HepG2 (cell line): ENCODE results near the gene CDKN3. TPM values are rescaled to one million over a fixed set of nuclear protein-coding genes. Genes with fewer than 3 reads are reported as not detected.
A peak's percentile ranks its signal among the peaks of the same experiment; 100 is the strongest.

ENCODE experiments used
- AFF4 ChIP-seq: sonication (generic); formaldehyde crosslinking; IDR thresholded peaks from 2 replicates; pipeline ENCODE4 v1.4.0; 2020; ENCODE audit warnings: missing genetic modification reagents
- CC2D1A ChIP-seq: sonication (generic); formaldehyde crosslinking; IDR thresholded peaks from 2 replicates; pipeline ENCODE4 v1.8.1; 2023; ENCODE audit warnings: mild to moderate bottlenecking, missing genetic modification reagents
- FOXP1 ChIP-seq, 2 experiments: fragments of 450-650 bp in 1 of 2; IDR thresholded peaks; 2 replicates each; pipeline ENCODE4 v1.6.1; 2017 to 2018; ENCODE audit warnings: antibody characterized with exemption in 1 of 2
- HDAC2 ChIP-seq: sonication (generic); formaldehyde crosslinking; IDR thresholded peaks from 2 replicates; pipeline ENCODE4 v1.4.0; 2020; ENCODE audit warnings: missing genetic modification reagents
- HNRNPLL ChIP-seq: fragments of 200-400 bp; formaldehyde crosslinking; IDR thresholded peaks from 2 replicates; pipeline ENCODE4 v1.6.1; 2017; ENCODE audit warnings: mild to moderate bottlenecking, low read depth, low read length; ENCODE audit not compliant: poor library complexity, severe bottlenecking
- MBD4 ChIP-seq: IDR thresholded peaks from 2 replicates; pipeline ENCODE4 v1.6.1; 2012; ENCODE audit warnings: low read length, inconsistent platforms, borderline replicate concordance
- NFKB2 ChIP-seq: sonication (generic); formaldehyde crosslinking; IDR thresholded peaks from 2 replicates; pipeline ENCODE4 v1.4.0; 2020; ENCODE audit warnings: missing genetic modification reagents, borderline replicate concordance
- TBX3 ChIP-seq: fragments of 450-650 bp; IDR thresholded peaks from 2 replicates; pipeline ENCODE4 v1.6.1; 2017; ENCODE audit warnings: antibody characterized with exemption, mild to moderate bottlenecking, inconsistent platforms, borderline replicate concordance
- ZNF12 ChIP-seq: sonication (generic); formaldehyde crosslinking; IDR thresholded peaks from 2 replicates; pipeline ENCODE4 v1.5.0; 2020; ENCODE audit warnings: missing genetic modification reagents
- ZNF292 ChIP-seq: sonication (generic); formaldehyde crosslinking; IDR thresholded peaks from 2 replicates; pipeline ENCODE4 v1.8.1; 2022; ENCODE audit warnings: mild to moderate bottlenecking, low read depth, missing genetic modification reagents, borderline replicate concordance
- ZNF557 ChIP-seq: sonication (generic); formaldehyde crosslinking; IDR thresholded peaks from 2 replicates; pipeline ENCODE4 v1.4.0; 2020; ENCODE audit warnings: missing genetic modification reagents
- polyA plus RNA-seq, 8 experiments: library from polyadenylated mRNA; depleted of rRNA in 3 of 8; stranded (reverse) in 7 of 8; unstranded in 1 of 8; fragments of >200 nt; fragmentation: Illumina TruSeq in 4 of 8; extraction: Trizol in 4 of 8; gene quantifications; 2 replicates each; pipeline versions ENCODE4 v1.2.1 to v1.2.3, GENCODE V29; 2011 to 2016; ENCODE audit warnings: low read depth in 4 of 8, missing spikeins in 1 of 8, mixed read lengths in 1 of 8; ENCODE audit not compliant: insufficient read depth in 1 of 8
- total RNA-seq, 5 experiments: library from RNA; depleted of rRNA; stranded (reverse); fragments of >200 nt; fragmentation: Illumina TruSeq; extraction: Trizol; gene quantifications; 2 replicates each; pipeline ENCODE4 v1.2.3, GENCODE V29; 2016; ENCODE audit warnings: low read depth in 1 of 5
- TF ChIP-seq, protein P1 (sequence below), 2 experiments: fragments of 450-650 bp in 1 of 2; sonication (generic) in 1 of 2; formaldehyde crosslinking in 1 of 2; IDR thresholded peaks; 2 replicates each; pipeline versions ENCODE4 v1.6.1 to v1.8.0; 2016 to 2022; ENCODE audit warnings: antibody characterized with exemption in 1 of 2, mild to moderate bottlenecking in 1 of 2, missing genetic modification reagents in 1 of 2
- TF ChIP-seq, protein P2 (sequence below): sonication (generic); formaldehyde crosslinking; IDR thresholded peaks from 2 replicates; pipeline ENCODE4 v1.9.0; 2021; ENCODE audit warnings: missing genetic modification reagents, mild to moderate bottlenecking, borderline replicate concordance

Gene CDKN3
- total and polyA plus RNA-seq, 2 of the 13 experiments (the other 11 are each of a cell fraction or from before 2014, with no cell fraction given), result 63.0 to 88.9 TPM

GRCh38 chr14:54424479-54424901 lies 27.7 kb downstream of the CDKN3 start (continued):
- TF ChIP-seq, protein P1, sequence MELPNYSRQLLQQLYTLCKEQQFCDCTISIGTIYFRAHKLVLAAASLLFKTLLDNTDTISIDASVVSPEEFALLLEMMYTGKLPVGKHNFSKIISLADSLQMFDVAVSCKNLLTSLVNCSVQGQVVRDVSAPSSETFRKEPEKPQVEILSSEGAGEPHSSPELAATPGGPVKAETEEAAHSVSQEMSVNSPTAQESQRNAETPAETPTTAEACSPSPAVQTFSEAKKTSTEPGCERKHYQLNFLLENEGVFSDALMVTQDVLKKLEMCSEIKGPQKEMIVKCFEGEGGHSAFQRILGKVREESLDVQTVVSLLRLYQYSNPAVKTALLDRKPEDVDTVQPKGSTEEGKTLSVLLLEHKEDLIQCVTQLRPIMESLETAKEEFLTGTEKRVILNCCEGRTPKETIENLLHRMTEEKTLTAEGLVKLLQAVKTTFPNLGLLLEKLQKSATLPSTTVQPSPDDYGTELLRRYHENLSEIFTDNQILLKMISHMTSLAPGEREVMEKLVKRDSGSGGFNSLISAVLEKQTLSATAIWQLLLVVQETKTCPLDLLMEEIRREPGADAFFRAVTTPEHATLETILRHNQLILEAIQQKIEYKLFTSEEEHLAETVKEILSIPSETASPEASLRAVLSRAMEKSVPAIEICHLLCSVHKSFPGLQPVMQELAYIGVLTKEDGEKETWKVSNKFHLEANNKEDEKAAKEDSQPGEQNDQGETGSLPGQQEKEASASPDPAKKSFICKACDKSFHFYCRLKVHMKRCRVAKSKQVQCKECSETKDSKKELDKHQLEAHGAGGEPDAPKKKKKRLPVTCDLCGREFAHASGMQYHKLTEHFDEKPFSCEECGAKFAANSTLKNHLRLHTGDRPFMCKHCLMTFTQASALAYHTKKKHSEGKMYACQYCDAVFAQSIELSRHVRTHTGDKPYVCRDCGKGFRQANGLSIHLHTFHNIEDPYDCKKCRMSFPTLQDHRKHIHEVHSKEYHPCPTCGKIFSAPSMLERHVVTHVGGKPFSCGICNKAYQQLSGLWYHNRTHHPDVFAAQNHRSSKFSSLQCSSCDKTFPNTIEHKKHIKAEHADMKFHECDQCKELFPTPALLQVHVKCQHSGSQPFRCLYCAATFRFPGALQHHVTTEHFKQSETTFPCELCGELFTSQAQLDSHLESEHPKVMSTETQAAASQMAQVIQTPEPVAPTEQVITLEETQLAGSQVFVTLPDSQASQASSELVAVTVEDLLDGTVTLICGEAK (IDR thresholded peaks at IDR 0.05), result peak; percentile 52; the same call in 1 of the 2 replicates
- TF ChIP-seq, protein P1 (CRISPR knock-in tag; IDR thresholded peaks at IDR 0.05), result peak; percentile 61; the same call in 1 of the 2 replicates
- peak; percentile 64; the same call in 1 of the 2 replicates for TF ChIP-seq HDAC2 (CRISPR knock-in tag)
- peak; percentile 36; the same call in 1 of the 2 replicates for TF ChIP-seq ZNF292 (CRISPR knock-in tag)
- no peak for TF ChIP-seq CC2D1A
- TF ChIP-seq ZNF557, result no peak
- TF ChIP-seq NFKB2 (CRISPR knock-in tag), result no peak
- TF ChIP-seq HNRNPLL, result no peak
- TF ChIP-seq, protein P2, sequence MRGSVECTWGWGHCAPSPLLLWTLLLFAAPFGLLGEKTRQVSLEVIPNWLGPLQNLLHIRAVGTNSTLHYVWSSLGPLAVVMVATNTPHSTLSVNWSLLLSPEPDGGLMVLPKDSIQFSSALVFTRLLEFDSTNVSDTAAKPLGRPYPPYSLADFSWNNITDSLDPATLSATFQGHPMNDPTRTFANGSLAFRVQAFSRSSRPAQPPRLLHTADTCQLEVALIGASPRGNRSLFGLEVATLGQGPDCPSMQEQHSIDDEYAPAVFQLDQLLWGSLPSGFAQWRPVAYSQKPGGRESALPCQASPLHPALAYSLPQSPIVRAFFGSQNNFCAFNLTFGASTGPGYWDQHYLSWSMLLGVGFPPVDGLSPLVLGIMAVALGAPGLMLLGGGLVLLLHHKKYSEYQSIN (CRISPR knock-in tag), result no peak
- peak; percentile 50; the same call in 1 of the 2 replicates for TF ChIP-seq MBD4
- TF ChIP-seq TBX3, result peak; percentile 93
- TF ChIP-seq FOXP1 (IDR thresholded peaks at IDR 0.05), result no peak
- TF ChIP-seq FOXP1 (CRISPR knock-in tag; IDR thresholded peaks at IDR 0.05), result peak; percentile 71; the same call in 1 of the 2 replicates
- no peak for TF ChIP-seq ZNF12 (CRISPR knock-in tag)
- TF ChIP-seq AFF4 (CRISPR knock-in tag), result no peak
